H1 (cell line): Measurements from ENCODE around the gene KLHDC8A.

Experiments
- BCL11A ChIP-seq, 2 experiments: IDR thresholded peaks; one replicate each; pipeline ENCODE4 v1.6.1; 2011; ENCODE audit warnings: low read depth in 2 of 2, low read length in 2 of 2, mild to moderate bottlenecking in 2 of 2
- CHD2 ChIP-seq: IDR thresholded peaks from 2 replicates; pipeline ENCODE4 v1.6.1; 2012; ENCODE audit warnings: low read length, improper control_type of control experiment
- GABPA ChIP-seq: IDR thresholded peaks from 2 replicates; pipeline ENCODE4 v1.6.1; 2011; ENCODE audit warnings: mild to moderate bottlenecking, low read length, moderate library complexity, borderline replicate concordance; ENCODE audit not compliant: insufficient read depth
- GTF2F1 ChIP-seq: IDR thresholded peaks from 2 replicates; pipeline ENCODE4 v1.6.1; 2012; ENCODE audit warnings: low read depth, low read length, improper control_type of control experiment, borderline replicate concordance
- MAX ChIP-seq: IDR thresholded peaks from 2 replicates; pipeline ENCODE4 v1.6.1; 2012; ENCODE audit warnings: inconsistent platforms
- RAD21 ChIP-seq, 2 experiments: IDR thresholded peaks in 1 of 2; conservative IDR thresholded peaks in 1 of 2; 2 replicates each; pipeline ENCODE4 v1.6.1; 2011; ENCODE audit warnings: low read depth in 2 of 2, low read length in 2 of 2, improper control_type of control experiment in 1 of 2, inconsistent platforms in 1 of 2, mild to moderate bottlenecking in 1 of 2, moderate library complexity in 1 of 2
- SIRT6 ChIP-seq: IDR thresholded peaks from one replicate; pipeline ENCODE4 v1.7.1; 2012; ENCODE audit warnings: low read length, inconsistent platforms
- YY1 ChIP-seq: IDR thresholded peaks from 2 replicates; pipeline ENCODE4 v1.6.1; 2011; ENCODE audit warnings: low read depth, mild to moderate bottlenecking, low read length
- ZNF274 ChIP-seq: IDR thresholded peaks from 2 replicates; pipeline ENCODE4 v1.7.0; 2012; ENCODE audit warnings: low read length, borderline replicate concordance; ENCODE audit errors: extremely low read depth
- TF ChIP-seq, protein P1 (sequence below), 3 experiments: IDR thresholded peaks; 1 replicate in 2 of 3; 2 replicates in 1 of 3; pipeline versions ENCODE4 v1.5.1 to v1.6.1; 2011; ENCODE audit warnings: low read length in 3 of 3, mild to moderate bottlenecking in 3 of 3, inconsistent platforms in 2 of 3, low read depth in 1 of 3, moderate library complexity in 1 of 3; ENCODE audit not compliant: insufficient read depth in 1 of 3; ENCODE audit errors: control extremely low read depth in 1 of 3

GRCh38 chr1:205330150-205330549 lies 26.6 kb downstream of the KLHDC8A start:
- TF ChIP-seq, protein P1, sequence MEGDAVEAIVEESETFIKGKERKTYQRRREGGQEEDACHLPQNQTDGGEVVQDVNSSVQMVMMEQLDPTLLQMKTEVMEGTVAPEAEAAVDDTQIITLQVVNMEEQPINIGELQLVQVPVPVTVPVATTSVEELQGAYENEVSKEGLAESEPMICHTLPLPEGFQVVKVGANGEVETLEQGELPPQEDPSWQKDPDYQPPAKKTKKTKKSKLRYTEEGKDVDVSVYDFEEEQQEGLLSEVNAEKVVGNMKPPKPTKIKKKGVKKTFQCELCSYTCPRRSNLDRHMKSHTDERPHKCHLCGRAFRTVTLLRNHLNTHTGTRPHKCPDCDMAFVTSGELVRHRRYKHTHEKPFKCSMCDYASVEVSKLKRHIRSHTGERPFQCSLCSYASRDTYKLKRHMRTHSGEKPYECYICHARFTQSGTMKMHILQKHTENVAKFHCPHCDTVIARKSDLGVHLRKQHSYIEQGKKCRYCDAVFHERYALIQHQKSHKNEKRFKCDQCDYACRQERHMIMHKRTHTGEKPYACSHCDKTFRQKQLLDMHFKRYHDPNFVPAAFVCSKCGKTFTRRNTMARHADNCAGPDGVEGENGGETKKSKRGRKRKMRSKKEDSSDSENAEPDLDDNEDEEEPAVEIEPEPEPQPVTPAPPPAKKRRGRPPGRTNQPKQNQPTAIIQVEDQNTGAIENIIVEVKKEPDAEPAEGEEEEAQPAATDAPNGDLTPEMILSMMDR (IDR thresholded peaks at IDR 0.05; ENCODE audit: control extremely low read depth in 1 of 3, insufficient read depth in 1 of 3, low read depth in 1 of 3, low read length in 3 of 3) = no peak
- TF ChIP-seq MAX (no peak), YY1 (no peak), CHD2 (no peak), RAD21 (IDR thresholded peaks at IDR 0.05 in 1 of 2, conservative IDR thresholded peaks at IDR 0.05 in 1 of 2; ENCODE audit: low read depth in 2 of 2, low read length in 2 of 2) (no peak), GTF2F1 (no peak), GABPA (no peak), BCL11A (IDR thresholded peaks at IDR 0.05; ENCODE audit: low read depth in 2 of 2, low read length in 2 of 2) (no peak), ZNF274 (no peak), SIRT6 (no peak)
